Measurements from ENCODE around the gene PLA2G2F.

The PLA2G2F gene

GRCh38 chr1:20095564-20096434 lies 43.3 kb upstream of the PLA2G2F start:
- no peak overlapping the region for H3K4me3 ChIP-seq (ENCODE audit: low read length)
- TF ChIP-seq CTCF (conservative IDR thresholded peaks at IDR 0.05; ENCODE audit: low read depth, low read length), result no peak
- no peak for DNase-seq (ENCODE audit: low read depth)

GRCh38 chr1:20096840-20097447 lies 42.2 kb upstream of the PLA2G2F start:
- DNase-seq (ENCODE audit: low read depth), result no peak
- TF ChIP-seq CTCF (conservative IDR thresholded peaks at IDR 0.05; ENCODE audit: low read depth, low read length), result no peak
- H3K4me3 ChIP-seq (ENCODE audit: low read length), result no peak overlapping the region

GRCh38 chr1:20099533-20099932 lies 39.6 kb upstream of the PLA2G2F start:
- no peak for TF ChIP-seq CTCF (conservative IDR thresholded peaks at IDR 0.05; ENCODE audit: low read depth, low read length)
- no peak for DNase-seq (ENCODE audit: low read depth)
- no peak overlapping the region for H3K4me3 ChIP-seq (ENCODE audit: low read length)

GRCh38 chr1:20100632-20101355 lies 38.3 kb upstream of the PLA2G2F start:
- peak; percentile 87 for TF ChIP-seq CTCF (conservative IDR thresholded peaks at IDR 0.05; ENCODE audit: low read depth, low read length)
- no peak overlapping the region for H3K4me3 ChIP-seq (ENCODE audit: low read length)
- DNase-seq (ENCODE audit: low read depth), result no peak

GRCh38 chr1:20102875-20103274 lies 36.2 kb upstream of the PLA2G2F start:
- no peak for TF ChIP-seq CTCF (conservative IDR thresholded peaks at IDR 0.05; ENCODE audit: low read depth, low read length)
- no peak for DNase-seq (ENCODE audit: low read depth)
- no peak overlapping the region for H3K4me3 ChIP-seq (ENCODE audit: low read length)

GRCh38 chr1:20105856-20106255 lies 33.3 kb upstream of the PLA2G2F start:
- no peak for TF ChIP-seq CTCF (conservative IDR thresholded peaks at IDR 0.05; ENCODE audit: low read depth, low read length)
- no peak overlapping the region for H3K4me3 ChIP-seq (ENCODE audit: low read length)

More at GRCh38 chr1:20105856-20106255, 33.3 kb upstream of the PLA2G2F start:
- DNase-seq (ENCODE audit: low read depth), result no peak

Data from retinal pigment epithelial cell (primary cell).